DOHH2 (cell line): ENCODE measurements around the gene HBE1.
"Not testable (repeated sequence)": the region's sequence is repeated elsewhere in the genome, so short reads cannot be mapped to it uniquely, and the experiment has no call there.

Source experiments
- H3F3A ChIP-seq: fragments of 200-600 bp; sonication (generic), shearing (Covaris generic); 2 replicates; pipeline ENCODE4 v1.6.0; 2016; ENCODE audit warnings: antibody characterized with exemption, mild to moderate bottlenecking; ENCODE audit not compliant: control insufficient read depth, insufficient read depth
- H3K27ac ChIP-seq: fragments of 200-600 bp; sonication (generic); 2 replicates; pipeline ENCODE4 v1.5.1; 2014; ENCODE audit warnings: low read depth, mild to moderate bottlenecking, low read length, moderate library complexity
- H3K27me3 ChIP-seq: fragments of 200-600 bp; sonication (generic); 2 replicates; pipeline ENCODE4 v1.6.1; 2014; ENCODE audit warnings: mild to moderate bottlenecking, low read length, mixed read lengths; ENCODE audit not compliant: control insufficient read depth
- H3K36me3 ChIP-seq: fragments of 200-600 bp; sonication (generic); 2 replicates; pipeline ENCODE4 v1.6.1; 2014; ENCODE audit warnings: mild to moderate bottlenecking, low read length, moderate library complexity, mixed read lengths; ENCODE audit not compliant: control insufficient read depth
- H3K4me1 ChIP-seq: fragments of 200-600 bp; sonication (generic); 2 replicates; pipeline ENCODE4 v1.6.1; 2014; ENCODE audit warnings: mild to moderate bottlenecking, low read length, mixed read lengths; ENCODE audit not compliant: control insufficient read depth
- H3K4me2 ChIP-seq: fragments of 200-600 bp; sonication (generic); 2 replicates; pipeline ENCODE4 v1.6.0; 2014; ENCODE audit warnings: mild to moderate bottlenecking, low read length, moderate library complexity
- H3K4me3 ChIP-seq: fragments of 200-600 bp; sonication (generic); 2 replicates; pipeline ENCODE4 v1.5.1; 2014; ENCODE audit warnings: mild to moderate bottlenecking, low read length, mixed read lengths
- H3K79me2 ChIP-seq: fragments of 200-600 bp; sonication (generic); 2 replicates; pipeline ENCODE4 v1.6.1; 2014; ENCODE audit warnings: mild to moderate bottlenecking, low read length, mixed read lengths; ENCODE audit not compliant: control insufficient read depth
- H3K9me2 ChIP-seq: fragments of 200-600 bp; sonication (generic); replicated peaks from 2 replicates; pipeline ENCODE4 v1.6.1; 2014; ENCODE audit warnings: mild to moderate bottlenecking, low read length, mixed read lengths; ENCODE audit not compliant: control insufficient read depth
- H3K9me3 ChIP-seq: fragments of 200-600 bp; sonication (generic); 2 replicates; pipeline ENCODE4 v1.6.1; 2014; ENCODE audit warnings: antibody characterized with exemption, low read length, mixed read lengths; ENCODE audit not compliant: control insufficient read depth, insufficient read depth
- H4K20me1 ChIP-seq: fragments of 200-600 bp; sonication (generic); 2 replicates; pipeline ENCODE4 v1.6.0; 2014; ENCODE audit warnings: low read depth, mild to moderate bottlenecking, antibody characterized with exemption, low read length, moderate library complexity; ENCODE audit not compliant: control insufficient read depth, insufficient read depth
- CTCF ChIP-seq: fragments of 200-600 bp; sonication (generic); IDR thresholded peaks from one replicate; pipeline ENCODE4 v1.5.1; 2014; ENCODE audit warnings: antibody characterized with exemption, mild to moderate bottlenecking, low read depth, low read length; ENCODE audit not compliant: poor library complexity, severe bottlenecking
- EZH2phosphoT487 ChIP-seq: fragments of 200-600 bp; sonication (generic); IDR thresholded peaks from 2 replicates; pipeline ENCODE4 v1.6.1; 2017; ENCODE audit warnings: borderline replicate concordance, mild to moderate bottlenecking, antibody characterized with exemption, low read length, moderate library complexity, mixed read lengths

Gene HBE1

GRCh38 chr11:5265832-5266231 lies 3.9 kb downstream of the HBE1 start:
- H3F3A ChIP-seq: no peaks in the 10 kb centered on the region
- H3K4me2 ChIP-seq: no peak overlapping the region
- H3K4me1 ChIP-seq: no peaks in the 10 kb centered on the region
- no peaks in the 10 kb centered on the region for H3K9me3 ChIP-seq
- no peaks in the 10 kb centered on the region for H3K9me2 ChIP-seq
- H3K79me2 ChIP-seq: no peaks in the 10 kb centered on the region
- H3K36me3 ChIP-seq: no peaks in the 10 kb centered on the region
- TF ChIP-seq EZH2phosphoT487 (no peak), CTCF (no peak)
- no peaks in the 10 kb centered on the region for H4K20me1 ChIP-seq
- H3K27ac ChIP-seq: no peak overlapping the region
- H3K4me3 ChIP-seq: no peak overlapping the region
- H3K27me3 ChIP-seq: no peaks in the 10 kb centered on the region

DNA sequence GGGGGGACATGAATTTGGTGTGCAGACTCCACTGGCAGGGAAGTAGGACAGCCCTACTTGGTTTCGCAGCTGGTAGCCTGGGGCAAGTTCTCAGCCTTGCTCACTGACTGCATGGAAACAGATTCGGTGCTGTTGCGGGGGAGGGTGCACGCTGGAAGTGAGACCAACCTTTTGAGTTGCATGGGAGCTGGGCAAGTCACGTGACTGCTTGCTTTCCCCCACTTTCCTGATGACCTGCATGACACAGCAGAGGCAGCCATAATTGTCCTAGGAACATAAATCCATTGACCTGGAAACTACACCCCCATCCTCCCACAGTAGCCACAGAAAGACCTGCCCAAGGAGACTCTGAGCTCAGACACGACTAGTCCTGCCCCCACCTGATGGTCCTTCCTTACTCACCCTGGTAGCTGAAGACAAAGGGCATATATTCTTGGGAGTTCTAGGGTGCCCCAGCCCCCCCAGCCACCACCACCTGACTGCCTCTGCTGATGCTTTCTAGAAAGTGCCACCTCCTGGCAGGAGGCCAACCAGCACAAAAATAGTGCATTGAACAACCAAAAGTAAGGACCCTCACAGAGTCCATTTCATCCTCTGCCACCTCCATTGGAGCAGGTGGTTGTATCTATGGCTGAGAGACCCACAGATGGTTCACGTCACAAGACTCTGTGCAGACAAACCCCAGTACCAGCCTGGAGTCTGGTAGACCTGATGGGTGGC lies 11.0 kb downstream of the HBE1 start:
- no peaks in the 10 kb centered on the region for H3K9me2 ChIP-seq
- H3K79me2 ChIP-seq: no peaks in the 10 kb centered on the region
- H4K20me1 ChIP-seq: no peaks in the 10 kb centered on the region
- no peaks in the 10 kb centered on the region for H3K4me1 ChIP-seq
- H3F3A ChIP-seq: no peaks in the 10 kb centered on the region
- no peak overlapping the region for H3K4me2 ChIP-seq
- no peaks in the 10 kb centered on the region for H3K27me3 ChIP-seq
- H3K9me3 ChIP-seq: no peaks in the 10 kb centered on the region
- H3K4me3 ChIP-seq: no peak overlapping the region
- H3K27ac ChIP-seq: no peak overlapping the region
- no peaks in the 10 kb centered on the region for H3K36me3 ChIP-seq
- no peak for TF ChIP-seq EZH2phosphoT487
- no peak for TF ChIP-seq CTCF

GRCh38 chr11:5257296-5257695 lies 12.4 kb downstream of the HBE1 start:
- no peaks in the 10 kb centered on the region for H3K79me2 ChIP-seq
- no peak overlapping the region for H3K4me2 ChIP-seq
- H3F3A ChIP-seq: no peaks in the 10 kb centered on the region
- H3K9me2 ChIP-seq: no peaks in the 10 kb centered on the region
- H3K4me1 ChIP-seq: no peaks in the 10 kb centered on the region
- TF ChIP-seq EZH2phosphoT487 (no peak), CTCF (no peak)
- H3K9me3 ChIP-seq: no peaks in the 10 kb centered on the region
- no peaks in the 10 kb centered on the region for H3K27me3 ChIP-seq
- no peak overlapping the region for H3K27ac ChIP-seq
- H3K36me3 ChIP-seq: no peaks in the 10 kb centered on the region
- H3K4me3 ChIP-seq: no peak overlapping the region
- H4K20me1 ChIP-seq: no peaks in the 10 kb centered on the region

GRCh38 chr11:5254646-5255413 lies 14.9 kb downstream of the HBE1 start, which contains the start of gene HBG2:
HBG2 (minus strand) TSS chr11:5254781; CDS start chr11:5254728, 53 bp downstream.
- not testable (repeated sequence) for H3F3A ChIP-seq, H3K36me3 ChIP-seq, H3K27ac ChIP-seq, H3K4me2 ChIP-seq, H3K9me2 ChIP-seq, H3K9me3 ChIP-seq, H4K20me1 ChIP-seq, H3K4me1 ChIP-seq, H3K4me3 ChIP-seq, H3K79me2 ChIP-seq, H3K27me3 ChIP-seq

DNA sequence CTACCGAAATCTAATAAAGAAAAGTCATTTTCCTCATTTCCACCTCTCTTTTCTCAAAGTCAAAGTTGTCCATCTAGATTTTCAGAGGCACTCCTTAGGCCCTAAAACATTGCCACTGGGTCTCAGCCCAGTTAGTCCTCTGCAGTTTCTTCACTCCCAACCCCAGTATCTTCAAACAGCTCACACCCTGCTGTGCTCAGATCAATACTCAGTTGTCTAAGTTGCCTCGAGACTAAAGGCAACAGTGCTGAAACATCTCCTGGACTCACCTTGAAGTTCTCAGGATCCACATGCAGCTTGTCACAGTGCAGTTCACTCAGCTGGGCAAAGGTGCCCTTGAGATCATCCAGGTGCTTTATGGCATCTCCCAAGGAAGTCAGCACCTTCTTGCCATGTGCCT lies 15.7 kb downstream of the HBE1 start:
- H3K9me3 ChIP-seq, H3K4me2 ChIP-seq, H3K36me3 ChIP-seq, H3K79me2 ChIP-seq, H3K27me3 ChIP-seq, H3K4me1 ChIP-seq, H3K9me2 ChIP-seq, H4K20me1 ChIP-seq, H3K27ac ChIP-seq, H3F3A ChIP-seq, H3K4me3 ChIP-seq: not testable (repeated sequence)
